ENCODE results near the gene GABRG3. TPM values are rescaled to one million over a fixed set of nuclear protein-coding genes. Genes with fewer than 3 reads are reported as not detected.

GABRG3 gene
- polyA plus RNA-seq, 1 donor (not counting 4 experiments of a cell fraction or from before 2014, with no cell fraction given): not detected

DNA sequence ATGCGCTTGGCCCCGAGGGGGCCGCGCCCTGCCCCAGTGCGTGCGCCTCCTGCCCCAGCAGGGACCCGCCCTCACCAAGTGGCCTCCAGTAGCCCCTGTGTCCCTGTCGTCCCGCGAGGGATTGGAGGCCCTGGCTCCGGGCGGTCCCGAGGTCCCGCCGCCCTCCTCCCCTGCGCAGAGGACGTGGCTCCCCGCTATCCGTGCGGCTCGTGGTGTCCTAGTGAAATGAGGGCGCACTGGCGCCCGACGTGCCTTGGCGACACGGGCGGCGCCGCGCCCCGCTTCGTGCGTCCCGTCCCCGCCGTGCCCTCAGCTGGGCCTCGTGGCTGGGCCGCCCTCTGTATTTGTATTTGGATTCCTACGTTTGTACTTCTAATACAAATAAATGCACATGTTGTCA is 570.6 kb downstream of the GABRG3 start:
- Histone ChIP-seq H4K20me1 (ENCODE audit: control insufficient read depth, extremely low read depth, insufficient read depth, low read length) (no peaks in the 10 kb centered on the region), H3K27ac (ENCODE audit: control insufficient read depth, insufficient read depth, low read length) (no peak overlapping the region), H3K9me3 (ENCODE audit: control insufficient read depth, low read depth, low read length) (no peaks in the 10 kb centered on the region), H3K9ac (ENCODE audit: control insufficient read depth, extremely low read depth, insufficient read depth, low read length) (no peak overlapping the region), H3K36me3 (ENCODE audit: control insufficient read depth in 2 of 2, extremely low read depth in 1 of 2, insufficient read depth in 2 of 2, low read length in 2 of 2) (no peaks in the 10 kb centered on the region), H2AFZ (ENCODE audit: control insufficient read depth, low read length) (no peak overlapping the region), H3K79me2 (ENCODE audit: control insufficient read depth, insufficient read depth, low read length) (no peaks in the 10 kb centered on the region), H3K27me3 (ENCODE audit: control insufficient read depth, extremely low read depth, insufficient read depth, low read length) (no peaks in the 10 kb centered on the region), H3K9me1 (ENCODE audit: control insufficient read depth, extremely low read depth, insufficient read depth, low read length) (no peaks in the 10 kb centered on the region), H3K4me2 (ENCODE audit: control insufficient read depth, extremely low read depth, insufficient read depth, low read depth, low read length) (no peak overlapping the region), H3K4me3 (ENCODE audit: control insufficient read depth in 2 of 3, extremely low read depth in 1 of 3, insufficient read depth in 2 of 3, low read depth in 1 of 3, low read length in 3 of 3) (no peak overlapping the region), H3K4me1 (ENCODE audit: control insufficient read depth, extremely low read depth, insufficient read depth, low read length) (no peaks in the 10 kb centered on the region)
- FAIRE-seq (no peak), DNase-seq (ENCODE audit: low read depth, low spot score) (no peak)
- dilution Hi-C loops (cut with MboI; ENCODE audit: extremely low pct_ligation_motif_present, low sequenced_read_pairs): no loop called here
- TF ChIP-seq, protein P1, sequence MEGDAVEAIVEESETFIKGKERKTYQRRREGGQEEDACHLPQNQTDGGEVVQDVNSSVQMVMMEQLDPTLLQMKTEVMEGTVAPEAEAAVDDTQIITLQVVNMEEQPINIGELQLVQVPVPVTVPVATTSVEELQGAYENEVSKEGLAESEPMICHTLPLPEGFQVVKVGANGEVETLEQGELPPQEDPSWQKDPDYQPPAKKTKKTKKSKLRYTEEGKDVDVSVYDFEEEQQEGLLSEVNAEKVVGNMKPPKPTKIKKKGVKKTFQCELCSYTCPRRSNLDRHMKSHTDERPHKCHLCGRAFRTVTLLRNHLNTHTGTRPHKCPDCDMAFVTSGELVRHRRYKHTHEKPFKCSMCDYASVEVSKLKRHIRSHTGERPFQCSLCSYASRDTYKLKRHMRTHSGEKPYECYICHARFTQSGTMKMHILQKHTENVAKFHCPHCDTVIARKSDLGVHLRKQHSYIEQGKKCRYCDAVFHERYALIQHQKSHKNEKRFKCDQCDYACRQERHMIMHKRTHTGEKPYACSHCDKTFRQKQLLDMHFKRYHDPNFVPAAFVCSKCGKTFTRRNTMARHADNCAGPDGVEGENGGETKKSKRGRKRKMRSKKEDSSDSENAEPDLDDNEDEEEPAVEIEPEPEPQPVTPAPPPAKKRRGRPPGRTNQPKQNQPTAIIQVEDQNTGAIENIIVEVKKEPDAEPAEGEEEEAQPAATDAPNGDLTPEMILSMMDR (optimal IDR thresholded peaks at IDR 0.05 in 1 of 3, IDR thresholded peaks at IDR 0.05 in 1 of 3, conservative IDR thresholded peaks at IDR 0.05 in 1 of 3; ENCODE audit: extremely low read depth in 1 of 3, insufficient read depth in 2 of 3, low read length in 3 of 3): no peak

DNA sequence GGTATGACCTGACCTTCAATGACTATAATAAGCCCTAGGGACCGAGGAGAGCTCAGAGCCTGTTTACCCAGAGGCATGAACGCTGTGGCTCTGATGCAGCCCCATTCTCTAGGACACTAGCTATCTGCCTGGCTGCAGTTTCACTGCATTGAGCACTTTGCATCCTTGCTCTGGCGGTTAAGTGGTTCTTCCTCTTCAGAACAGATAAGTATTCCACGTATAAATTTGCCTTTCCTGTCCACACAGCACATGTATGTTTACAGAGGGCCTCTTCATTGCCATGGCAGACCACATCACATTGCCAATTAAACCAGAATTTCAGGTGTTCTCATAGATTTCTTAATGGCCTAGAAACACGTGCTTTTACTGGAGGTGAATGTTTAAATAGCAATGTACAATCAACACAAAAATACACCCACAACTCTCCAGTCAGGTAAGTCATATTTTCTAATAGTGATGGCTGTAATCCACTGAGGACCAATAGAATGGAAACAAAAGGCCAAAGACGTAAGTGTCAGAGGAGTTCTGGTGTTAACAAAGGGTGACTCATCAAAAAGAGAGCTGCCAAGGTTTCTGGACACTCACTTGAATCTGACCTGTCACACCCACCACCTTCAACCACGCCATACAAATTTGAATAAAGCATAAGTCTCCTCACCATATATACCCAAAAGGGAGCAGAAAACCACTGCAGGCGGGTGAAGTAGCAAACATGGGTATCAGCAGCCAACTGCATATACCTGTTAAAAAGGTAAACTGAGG is 574.7 kb downstream of the GABRG3 start:
- H3K9me1 ChIP-seq (ENCODE audit: control insufficient read depth, extremely low read depth, insufficient read depth, low read length): no peaks in the 10 kb centered on the region
- no peak overlapping the region for H3K4me3 ChIP-seq (ENCODE audit: control insufficient read depth in 2 of 3, extremely low read depth in 1 of 3, insufficient read depth in 2 of 3, low read depth in 1 of 3, low read length in 3 of 3)
- DNase-seq (ENCODE audit: low read depth, low spot score) (no peak), FAIRE-seq (no peak)
- H3K9ac ChIP-seq (ENCODE audit: control insufficient read depth, extremely low read depth, insufficient read depth, low read length): no peak overlapping the region
- TF ChIP-seq, protein P1 (optimal IDR thresholded peaks at IDR 0.05 in 1 of 3, IDR thresholded peaks at IDR 0.05 in 1 of 3, conservative IDR thresholded peaks at IDR 0.05 in 1 of 3; ENCODE audit: extremely low read depth in 1 of 3, insufficient read depth in 2 of 3, low read length in 3 of 3): no peak
- TF ChIP-seq EZH2 (IDR thresholded peaks at IDR 0.05; ENCODE audit: low read length): no peak
- H2AFZ ChIP-seq (ENCODE audit: control insufficient read depth, low read length): no peak overlapping the region
- no peaks in the 10 kb centered on the region for H3K4me1 ChIP-seq (ENCODE audit: control insufficient read depth, extremely low read depth, insufficient read depth, low read length)
- no peaks in the 10 kb centered on the region for H3K79me2 ChIP-seq (ENCODE audit: control insufficient read depth, insufficient read depth, low read length)
- no peaks in the 10 kb centered on the region for H3K27me3 ChIP-seq (ENCODE audit: control insufficient read depth, extremely low read depth, insufficient read depth, low read length)
- no peak overlapping the region for H3K27ac ChIP-seq (ENCODE audit: control insufficient read depth, insufficient read depth, low read length)
- no peaks in the 10 kb centered on the region for H4K20me1 ChIP-seq (ENCODE audit: control insufficient read depth, extremely low read depth, insufficient read depth, low read length)
- H3K9me3 ChIP-seq (ENCODE audit: control insufficient read depth, low read depth, low read length): no peaks in the 10 kb centered on the region
- dilution Hi-C loops (cut with MboI; ENCODE audit: extremely low pct_ligation_motif_present, low sequenced_read_pairs): no loop called here
- no peak overlapping the region for H3K4me2 ChIP-seq (ENCODE audit: control insufficient read depth, extremely low read depth, insufficient read depth, low read depth, low read length)
- H3K36me3 ChIP-seq (ENCODE audit: control insufficient read depth in 2 of 2, extremely low read depth in 1 of 2, insufficient read depth in 2 of 2, low read length in 2 of 2): no peaks in the 10 kb centered on the region
